Activated CD8-positive, alpha-beta memory T cell treated with anti-CD3 and anti-CD28 coated beads for 1 hour (primary cell): ENCODE results near the gene SP110.
A peak's percentile ranks its signal among the peaks of the same experiment; 100 is the strongest.
"Not testable (repeated sequence)": the region's sequence is repeated elsewhere in the genome, so short reads cannot be mapped to it uniquely, and the experiment has no call there.

Experiments used
- DNase-seq, 2 donors: peaks; one replicate each; pipeline ENCODE4 v3.0.0-alpha.2; 2020; ENCODE audit warnings: low read depth in 1 of 2; ENCODE audit errors: extremely low read depth in 1 of 2

Gene SP110

GRCh38 chr2:230225486-230225885 lies 5.7 kb upstream of the SP110 start, which contains the start of gene SP140:
TSS of gene SP140 (plus strand) at chr2:230225736. CDS start at chr2:230225845, 109 bp downstream.
- peak; percentile 49 to 53 for DNase-seq

- DNase-seq = no peak
Measured at GRCh38 chr2:230224458-230224857, 4.7 kb upstream of the SP110 start.

GRCh38 chr2:230222829-230223228 lies 3.0 kb upstream of the SP110 start:
- DNase-seq = not testable (repeated sequence)

DNA sequence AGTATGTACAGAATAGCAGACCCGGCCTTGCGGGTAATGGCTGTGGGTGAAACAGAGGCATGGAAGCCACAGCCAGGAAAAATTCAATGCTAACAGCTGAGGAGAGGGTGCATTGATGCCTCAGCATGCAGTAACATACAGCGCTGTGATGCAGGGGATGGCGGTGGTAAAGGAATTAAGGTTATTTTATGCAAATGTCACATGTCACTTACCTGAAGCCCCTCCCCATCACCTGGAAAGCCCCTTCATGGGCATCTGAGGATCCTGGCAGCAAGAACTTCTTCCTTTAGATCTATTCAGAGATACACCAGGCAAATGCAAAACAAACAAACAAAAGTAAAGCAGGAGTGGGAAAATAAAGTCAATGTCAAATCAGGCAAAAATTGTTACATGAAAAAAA lies 1.7 kb upstream of the SP110 start:
- DNase-seq = no peak

DNA sequence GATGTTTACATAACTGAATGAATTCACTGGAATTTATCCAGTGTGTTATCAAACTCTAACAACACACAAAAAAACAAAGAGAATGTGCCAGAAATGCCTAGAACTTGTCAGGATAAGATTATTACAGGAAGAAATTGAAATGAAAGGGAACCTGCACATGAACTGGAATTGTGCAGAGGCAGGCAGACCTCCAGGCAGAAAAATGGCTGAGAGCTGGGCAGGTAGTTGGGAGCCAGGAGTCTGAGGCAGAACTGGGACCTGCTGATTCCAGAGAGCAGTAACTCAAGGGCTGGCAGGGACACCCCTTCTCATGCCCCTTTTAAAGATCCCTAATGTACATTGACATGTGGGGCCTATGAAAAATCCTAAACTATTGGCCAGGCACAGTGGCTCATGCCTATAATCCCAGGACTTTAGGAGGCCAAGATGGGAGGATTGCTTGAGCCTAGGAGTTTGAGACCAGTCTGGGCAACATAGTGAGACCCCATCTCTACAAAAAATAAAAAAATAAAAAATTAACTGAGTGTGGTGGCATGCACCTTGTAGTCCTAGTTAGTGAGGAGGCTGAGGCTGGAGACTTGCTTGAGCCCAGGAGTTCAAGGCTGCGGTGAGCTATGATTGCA lies 674 bp upstream of the SP110 start:
- DNase-seq = no peak

DNA sequence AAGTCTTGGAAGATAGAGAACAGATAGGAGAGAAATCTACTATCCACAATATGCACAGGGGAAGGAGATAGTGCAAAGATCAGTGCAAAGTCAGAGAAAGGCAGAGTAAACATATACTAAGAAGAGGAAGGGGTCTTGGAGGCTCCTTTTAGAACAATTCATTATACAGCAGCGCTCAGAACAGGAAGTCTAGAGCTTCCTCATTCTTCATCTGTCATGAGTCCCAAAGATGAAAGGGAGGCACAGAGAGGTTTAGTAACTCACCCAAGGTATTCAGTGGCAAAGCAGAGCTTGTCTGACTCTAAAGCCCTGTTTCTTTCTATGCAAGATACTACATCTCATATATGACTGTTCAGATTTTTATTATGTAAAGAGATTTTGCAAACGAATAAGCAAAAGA lies 1.4 kb downstream of the SP110 start:
- no peak for DNase-seq

DNA sequence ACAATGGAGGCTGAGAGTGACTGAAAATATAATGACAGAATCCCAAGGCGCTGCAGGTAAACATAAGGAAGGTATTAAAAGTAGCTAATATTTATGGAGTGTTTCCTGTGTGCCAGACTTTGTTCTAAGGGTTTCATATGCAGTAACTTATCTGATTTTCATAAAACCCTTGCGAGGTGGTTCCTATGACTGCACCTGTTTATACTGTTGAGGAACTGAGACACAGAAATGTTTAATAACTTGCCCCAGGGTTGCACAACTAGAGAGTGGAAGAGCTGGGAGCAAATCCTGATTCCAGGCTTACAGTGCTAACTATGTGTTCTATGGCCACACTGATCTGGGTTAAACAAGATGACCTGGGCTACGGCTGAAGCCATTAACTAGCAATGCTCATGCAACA lies 2.4 kb downstream of the SP110 start:
- DNase-seq = no peak

DNA sequence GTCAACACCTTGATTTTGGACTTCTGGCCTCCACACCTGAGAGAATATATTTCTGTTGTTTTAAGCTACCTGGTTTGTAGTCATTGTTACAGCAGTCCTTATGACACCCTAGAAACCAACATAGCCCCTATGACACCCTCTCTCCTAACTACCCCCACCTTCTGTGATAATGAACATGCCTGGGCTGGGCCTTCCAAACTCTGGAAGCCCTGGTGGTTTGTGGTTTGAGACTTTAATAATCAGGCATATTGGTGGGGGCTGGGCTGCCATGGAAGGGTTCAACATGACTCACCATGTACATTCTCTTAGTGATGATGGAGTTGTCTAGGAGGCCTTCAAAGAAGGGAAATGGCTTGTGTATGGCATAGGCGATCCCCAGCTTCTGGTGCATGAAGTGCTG lies 3.3 kb downstream of the SP110 start:
- no peak for DNase-seq

- no peak for DNase-seq
Measured at GRCh38 chr2:230209422-230210051, 10.2 kb downstream of the SP110 start.

DNA sequence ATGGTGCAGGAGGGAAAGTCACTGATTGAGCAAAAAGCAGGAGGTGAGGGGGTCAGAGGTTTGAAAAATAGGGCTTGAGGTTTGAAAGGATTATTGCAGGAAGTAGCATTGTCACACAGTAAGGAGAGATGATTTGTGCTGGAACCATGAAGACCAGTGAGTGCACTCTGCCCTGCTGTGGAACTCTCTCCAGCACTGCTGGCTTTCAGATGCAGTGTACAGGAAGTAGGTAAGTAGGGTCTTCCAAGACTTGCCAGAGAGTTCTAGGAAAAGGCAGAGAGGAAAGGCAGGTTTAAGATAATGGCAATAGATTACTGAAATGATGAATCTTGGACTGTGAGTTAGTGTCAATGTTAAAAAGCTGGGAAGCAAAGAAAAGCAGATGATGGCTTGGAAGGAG lies 11.2 kb downstream of the SP110 start:
- DNase-seq = no peak

DNA sequence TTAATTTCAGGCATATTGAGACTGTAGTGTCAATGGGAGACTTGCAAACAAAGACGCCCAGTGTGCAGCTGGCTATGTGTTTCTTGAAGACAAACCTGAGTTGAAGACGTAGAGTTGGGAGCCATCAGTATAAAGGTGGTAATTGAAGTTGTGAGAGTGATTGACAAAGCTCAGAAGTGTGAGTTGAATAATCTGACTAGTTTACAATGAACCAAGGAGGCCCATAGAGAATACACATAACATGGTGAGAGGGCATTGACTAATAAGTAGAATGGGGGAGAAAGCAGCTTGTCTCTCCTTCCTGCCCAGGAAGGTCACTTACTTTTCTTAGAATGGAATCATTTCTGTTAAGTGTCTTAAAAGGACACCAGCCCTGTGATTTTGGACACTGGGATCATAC lies 14.1 kb downstream of the SP110 start:
- DNase-seq = no peak

DNA sequence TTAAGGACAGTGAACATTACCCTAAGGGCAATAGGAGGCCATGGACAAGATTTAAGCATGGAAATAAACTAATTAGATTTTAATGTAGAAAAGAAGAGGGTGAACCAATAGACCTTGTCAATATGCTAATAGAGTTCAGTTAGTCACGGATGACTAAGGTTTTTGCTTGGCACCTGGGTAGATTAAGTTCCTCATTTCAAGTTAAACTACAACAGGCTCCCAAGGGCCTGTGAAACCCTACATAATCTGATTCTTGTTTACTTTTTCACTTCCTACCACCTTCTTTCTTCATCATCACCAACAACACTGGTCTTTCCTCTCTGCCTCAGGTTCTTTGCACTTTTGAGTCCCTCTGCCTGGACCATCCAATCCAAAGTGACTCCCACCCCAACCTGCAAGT lies 14.8 kb downstream of the SP110 start:
- DNase-seq = no peak

DNA sequence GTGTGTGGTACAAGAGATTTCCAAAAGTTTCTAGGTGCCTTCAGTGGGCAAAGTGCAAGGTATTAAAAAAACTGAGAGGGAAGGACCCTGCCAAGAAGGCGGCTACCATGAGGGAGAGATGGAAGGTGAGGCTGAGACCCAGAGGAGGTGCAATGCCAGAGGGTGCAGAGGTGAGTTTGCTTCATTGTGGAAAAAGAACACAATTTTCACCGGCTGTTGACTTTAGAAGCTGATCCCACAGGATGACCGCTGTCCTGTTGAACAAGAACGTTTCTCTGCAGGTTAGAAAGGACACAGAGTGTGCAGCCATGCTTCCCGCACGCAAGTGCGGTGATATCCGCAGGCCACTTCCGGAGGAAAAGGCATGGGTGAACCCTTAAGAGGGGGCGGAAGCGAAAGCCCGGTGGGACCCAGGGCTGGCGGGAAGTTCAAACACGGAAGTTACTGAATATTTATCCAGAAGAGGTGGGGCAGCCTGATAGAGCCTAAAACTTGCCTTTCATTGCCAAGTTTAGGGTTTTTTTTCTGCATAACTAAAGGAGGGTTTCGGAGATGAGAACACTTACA lies 16.6 kb downstream of the SP110 start:
- DNase-seq = no peak

- no peak for DNase-seq
Measured at GRCh38 chr2:230202430-230203109, 17.2 kb downstream of the SP110 start.

- no peak for DNase-seq
Measured at GRCh38 chr2:230184727-230185578, 34.8 kb downstream of the SP110 start.

GRCh38 chr2:230181195-230181594 lies 38.6 kb downstream of the SP110 start:
- DNase-seq = no peak

GRCh38 chr2:230179907-230180306 lies 39.9 kb downstream of the SP110 start:
- no peak for DNase-seq

DNA sequence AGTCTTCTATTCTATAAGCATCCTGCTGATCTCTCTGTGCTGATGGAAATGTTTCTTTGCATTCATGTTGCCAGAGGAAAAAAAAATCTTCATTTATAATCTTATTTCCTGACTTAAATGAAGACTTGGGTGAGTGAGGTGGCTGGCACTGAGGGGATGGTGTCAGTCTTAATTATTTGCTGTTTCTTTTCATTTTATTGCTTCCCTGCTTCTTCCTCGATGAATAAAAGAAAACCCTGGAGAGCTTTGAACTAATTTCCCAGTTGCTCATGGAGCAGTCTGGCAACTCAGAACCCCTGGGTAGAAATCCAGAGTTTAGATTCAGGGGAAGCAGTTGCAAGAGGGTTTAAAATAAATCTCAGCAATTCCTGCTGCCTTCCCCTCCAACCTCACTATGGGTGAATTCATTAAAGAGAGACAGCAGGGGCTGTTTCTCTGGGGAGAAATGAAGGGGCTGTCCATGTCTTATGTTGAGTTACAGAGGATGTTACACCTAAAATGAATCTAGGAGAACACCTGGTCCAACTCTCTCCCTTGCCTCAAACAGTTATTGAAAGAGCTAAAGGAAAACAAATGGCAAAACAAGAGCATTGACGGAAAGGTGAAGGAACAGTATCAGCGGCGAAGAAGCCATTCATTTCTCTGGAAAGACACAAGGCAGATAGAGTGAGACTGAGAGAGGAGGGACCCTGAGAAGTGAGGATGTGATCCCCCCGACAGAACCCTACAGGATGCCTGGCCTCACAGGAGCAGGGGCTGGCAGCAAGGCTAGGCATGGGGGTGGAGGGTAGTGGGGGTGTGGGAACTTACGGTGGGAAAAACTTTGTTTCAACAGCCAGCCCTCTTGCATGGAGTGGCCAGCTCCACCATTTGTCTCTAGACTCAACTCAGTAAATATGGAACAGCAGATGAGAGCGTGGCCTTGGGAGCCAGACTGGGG lies 41.0 kb downstream of the SP110 start:
- DNase-seq = no peak

DNA sequence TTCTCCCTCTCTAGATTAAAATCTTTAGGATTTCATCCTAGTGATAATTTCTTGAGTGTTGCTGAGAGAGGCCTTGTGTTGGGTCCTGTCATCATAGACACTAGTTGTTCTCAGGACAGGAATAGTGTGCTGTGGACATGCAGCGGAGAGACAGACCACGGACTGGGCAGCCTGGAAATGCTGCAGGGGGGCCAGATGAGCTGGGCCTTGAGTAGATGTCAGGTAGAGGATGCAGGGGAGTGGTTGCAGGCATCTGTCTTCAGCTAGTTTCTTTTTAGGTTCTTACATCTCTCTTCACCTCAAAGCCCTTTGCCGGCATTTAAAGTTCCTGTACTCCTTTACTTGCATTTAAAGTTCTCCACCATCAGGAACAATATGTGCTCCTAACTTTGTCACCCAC lies 42.8 kb downstream of the SP110 start:
- no peak for DNase-seq

- no peak for DNase-seq
Measured at GRCh38 chr2:230174466-230174865, 45.3 kb downstream of the SP110 start.
